Mesenteric fat pad (tissue), 1 donor: Measurements from ENCODE around the gene PTGIS. TPM values are rescaled to one million over a fixed set of nuclear protein-coding genes. Genes with fewer than 3 reads are reported as not detected.

Experiments used
- DNase-seq: peaks from one replicate; pipeline ENCODE4 v3.0.0-alpha.2; 2020; ENCODE audit warnings: low spot score
- total RNA-seq: library from RNA; stranded (reverse); fragmentation: NEBNext Ultra II Directional; extraction: Animal tissue kit (Norgen Biotek cat#: 25700); gene quantifications from one replicate; pipeline ENCODE4 v1.2.1, GENCODE V29; 2021
- donor health status: DM: yes; HTN: yes; CAD: no.

Gene PTGIS
- total RNA-seq, 1 donor from 2014 or later = 124 TPM

DNA sequence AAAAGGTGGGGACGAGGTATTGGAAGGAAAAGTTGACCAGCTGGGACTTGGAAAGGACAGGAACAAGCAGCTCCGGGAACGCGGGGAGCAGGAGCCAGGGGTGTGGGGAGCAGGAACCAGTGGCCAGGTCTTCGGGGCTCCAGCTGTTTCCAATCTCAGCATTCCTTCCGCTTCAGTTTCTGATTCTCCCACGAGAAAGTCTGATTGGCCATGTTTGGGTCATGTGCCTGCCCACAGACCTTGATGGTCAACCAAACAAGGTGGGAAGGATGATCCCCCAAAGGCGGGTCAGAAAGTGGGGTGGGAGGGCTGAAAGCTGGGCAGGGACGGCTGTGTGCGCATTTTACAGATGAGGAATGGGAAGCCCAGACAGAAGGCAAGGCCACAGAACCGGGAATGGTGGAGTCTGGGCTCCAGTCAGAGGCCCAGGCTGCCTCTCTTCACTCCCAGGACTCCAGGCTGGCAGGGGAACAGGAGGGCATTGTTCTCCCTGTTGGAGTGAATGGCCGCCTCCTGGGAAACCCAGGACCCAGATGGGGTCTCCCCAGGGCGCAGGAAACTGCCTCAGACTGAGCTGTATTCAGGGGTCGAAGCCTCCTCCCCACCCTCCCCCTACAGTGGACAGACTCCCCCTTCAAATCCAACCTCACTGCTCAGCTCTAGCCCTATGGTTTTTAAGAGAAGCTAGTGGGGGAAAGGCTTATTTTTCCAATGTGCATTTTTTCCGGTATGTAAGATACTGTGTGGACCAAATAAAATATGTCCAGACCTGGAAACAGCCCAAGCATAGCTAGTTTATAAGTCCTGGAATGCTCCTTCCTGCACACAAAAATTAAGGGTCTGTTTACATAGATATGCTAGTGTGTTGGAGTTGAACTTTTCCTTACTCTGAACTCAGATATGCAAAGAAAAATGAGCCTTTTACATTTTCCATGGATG is 12.2 kb upstream of the PTGIS start:
- no peak for DNase-seq

DNA sequence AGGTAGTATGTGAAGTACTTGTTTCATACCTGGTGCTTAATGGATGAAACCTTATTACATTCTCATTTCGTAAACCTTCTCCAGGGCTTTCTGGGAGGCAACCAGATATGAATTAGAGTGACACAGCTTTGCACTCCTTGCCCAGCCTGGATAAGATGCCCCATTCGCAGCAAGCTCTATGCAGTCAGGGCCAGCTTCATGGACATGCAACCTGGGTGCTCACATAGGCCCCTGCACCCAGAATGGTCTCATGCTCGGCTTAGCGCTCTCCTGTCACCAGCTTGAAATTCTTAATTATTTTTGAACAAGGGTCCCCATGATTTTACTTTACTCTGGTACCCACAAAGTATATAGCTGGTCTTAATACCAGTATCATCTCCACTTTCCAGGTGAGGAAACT is 11.3 kb upstream of the PTGIS start:
- DNase-seq = no peak

DNA sequence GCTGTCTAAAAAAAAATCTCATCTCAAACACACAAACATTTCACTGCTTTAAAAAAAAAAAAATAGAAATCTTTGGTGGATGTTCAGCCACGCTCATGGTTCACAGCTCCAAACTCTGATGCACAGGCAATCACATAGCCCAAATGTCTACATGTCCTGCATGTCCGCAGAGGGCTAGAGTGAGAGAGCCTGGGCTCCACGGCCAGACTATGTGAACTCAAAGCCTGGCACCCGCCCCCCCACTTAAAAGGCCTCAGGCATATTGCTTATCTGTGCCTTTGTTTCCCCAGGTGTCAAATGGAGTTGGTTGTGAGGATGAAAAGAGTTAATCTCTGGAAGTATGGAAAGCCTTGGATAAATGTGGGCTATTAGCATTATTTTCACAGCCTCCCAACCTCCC is 10.5 kb upstream of the PTGIS start:
- DNase-seq = peak; percentile 14

DNA sequence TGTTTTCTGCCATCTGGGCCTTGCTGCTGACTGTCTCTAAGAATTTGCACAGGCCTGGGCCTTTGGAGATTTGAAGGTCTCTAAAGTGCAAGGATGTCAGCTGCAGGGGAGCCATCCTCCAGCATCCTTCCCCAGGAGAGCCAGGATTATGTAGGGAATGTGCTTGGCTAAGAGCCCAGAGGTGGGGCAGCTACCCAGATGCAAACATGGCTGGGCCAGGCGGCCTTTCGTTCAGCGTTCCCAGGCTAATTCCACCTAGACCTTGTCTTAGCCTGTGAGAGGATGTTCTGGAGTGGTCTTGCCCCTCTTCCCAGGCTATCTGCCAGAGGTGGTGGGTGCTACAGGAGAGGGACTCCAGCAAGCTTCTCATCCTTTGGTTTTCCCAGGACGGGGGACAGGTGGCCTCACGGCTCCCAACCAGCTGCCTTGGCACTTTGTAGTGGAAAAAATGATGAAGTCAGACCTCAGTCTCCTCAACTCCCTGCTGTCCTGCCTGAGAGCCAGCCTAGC is 7.7 kb upstream of the PTGIS start:
- no peak for DNase-seq

DNA sequence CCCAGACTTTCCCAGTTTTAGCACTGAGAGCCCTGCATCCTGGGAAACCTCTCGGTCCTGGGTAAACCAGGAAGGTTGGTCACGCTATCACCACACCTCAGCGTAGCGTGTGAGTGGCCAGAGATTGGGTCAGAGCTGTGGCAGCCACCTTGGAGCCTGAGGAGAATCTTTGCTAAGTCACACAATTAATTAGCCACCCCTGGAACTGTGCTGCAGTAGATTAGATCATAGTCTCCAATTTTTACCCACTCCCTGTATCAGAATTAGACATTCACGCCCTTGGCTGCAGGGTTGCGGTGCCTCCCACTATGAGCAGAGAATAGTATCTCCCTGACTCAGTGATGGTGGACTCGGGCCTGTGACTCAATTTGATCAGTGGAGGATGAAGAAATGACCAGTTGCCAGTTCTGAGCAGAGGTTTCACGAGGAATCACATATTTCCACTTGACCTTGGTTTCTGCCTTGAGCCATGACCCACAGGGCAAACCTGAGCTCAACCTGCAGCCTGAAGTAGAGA is 6.0 kb upstream of the PTGIS start:
- DNase-seq = no peak

DNA sequence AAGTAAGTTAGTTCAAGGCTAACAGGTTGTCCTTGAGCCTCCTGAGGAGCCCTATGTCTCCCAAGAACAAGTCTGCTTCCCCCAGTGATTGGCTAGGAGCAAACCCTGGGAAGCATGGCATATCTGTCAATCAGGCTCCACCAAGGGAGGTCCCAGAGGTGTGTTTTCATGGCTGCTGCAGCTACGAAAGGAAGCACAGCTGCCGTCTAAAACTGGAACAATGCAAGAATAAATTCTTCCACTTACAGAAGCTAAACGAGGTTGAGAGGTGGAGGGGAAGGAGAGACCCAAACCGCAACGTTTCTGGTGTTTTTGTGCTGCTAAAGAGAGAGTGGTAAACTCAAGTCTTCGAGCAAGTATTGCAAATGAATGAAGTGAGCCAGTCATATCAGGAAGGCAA is 4.9 kb upstream of the PTGIS start:
- no peak for DNase-seq

DNA sequence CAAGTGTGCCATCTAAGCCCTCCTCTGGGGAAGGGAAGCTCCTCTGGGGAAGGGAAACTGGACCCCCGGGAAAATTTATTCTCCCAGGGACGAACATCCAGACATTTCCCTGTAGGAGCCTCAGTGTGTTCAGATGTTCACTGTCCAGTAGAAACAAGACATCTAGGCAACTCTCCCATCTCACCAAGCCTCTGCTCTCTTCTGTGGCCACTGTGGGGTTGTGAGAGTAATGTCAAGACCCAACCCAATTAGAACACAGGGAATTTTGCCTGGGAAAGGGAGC is 3.6 kb upstream of the PTGIS start:
- DNase-seq = no peak

DNA sequence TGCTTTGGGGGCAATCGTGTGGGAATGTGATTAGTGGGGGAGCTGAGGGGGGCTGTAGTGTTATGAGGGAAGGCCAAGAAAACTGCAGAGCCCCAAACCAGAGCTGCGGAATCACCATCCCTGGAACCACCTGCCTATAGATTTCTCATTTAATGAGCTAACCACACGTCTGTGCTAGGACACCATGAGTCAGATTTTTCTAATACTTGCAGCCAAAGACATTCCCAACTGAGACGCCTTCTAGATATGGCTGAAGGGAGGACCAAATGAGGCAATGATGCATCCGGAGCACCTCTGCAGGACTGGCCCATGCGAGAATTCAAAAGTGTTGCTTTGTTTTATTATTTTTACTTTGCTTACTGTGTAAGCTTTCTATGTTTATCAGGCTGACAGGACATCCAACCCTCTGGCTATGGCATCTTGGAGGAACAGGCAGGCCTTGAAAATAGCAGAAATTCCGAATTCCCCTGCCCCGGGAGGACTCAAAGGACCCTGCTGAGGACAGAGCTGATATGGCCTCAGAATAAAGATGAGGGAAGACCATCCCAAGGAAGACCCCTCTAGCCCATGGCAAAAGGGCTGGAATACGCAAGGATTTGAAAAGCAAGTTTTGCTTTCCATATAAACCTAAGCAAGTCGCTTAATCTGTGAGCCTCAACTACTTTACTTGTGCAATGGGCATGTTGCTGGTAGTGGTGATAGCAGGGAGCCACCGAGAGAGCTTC is 3.1 kb upstream of the PTGIS start:
- no peak for DNase-seq

DNA sequence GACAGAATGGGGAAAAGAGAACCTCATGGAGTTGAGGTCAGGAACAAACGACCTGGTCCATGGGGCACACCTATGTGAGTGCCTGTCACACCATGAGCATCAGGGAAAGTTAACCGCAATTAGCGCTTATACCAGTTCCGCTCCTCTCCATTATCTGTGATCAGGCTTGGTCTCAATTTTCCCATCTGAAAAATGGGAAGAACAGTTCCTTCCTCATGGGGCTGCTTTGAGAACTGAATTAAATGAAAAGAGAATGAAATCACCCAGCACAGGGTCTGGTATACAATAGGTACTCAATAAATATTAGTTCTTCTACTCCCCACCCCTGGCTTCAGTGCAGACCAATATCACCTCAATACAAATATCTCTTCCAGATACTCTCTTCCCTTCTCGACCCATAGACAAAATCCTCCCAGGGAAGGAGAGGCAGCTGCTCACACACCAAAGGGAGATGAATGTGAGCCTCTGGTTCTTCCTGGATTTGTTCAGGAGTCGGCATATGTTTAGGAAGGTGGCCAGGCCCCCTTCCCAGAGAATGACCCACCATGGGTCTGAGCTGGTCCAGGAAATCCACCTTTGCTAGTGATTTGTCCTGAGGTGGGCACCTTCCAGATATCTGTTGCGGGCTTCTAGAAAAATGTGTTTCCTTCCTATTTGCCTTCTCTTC is 2.4 kb upstream of the PTGIS start:
- no peak for DNase-seq

DNA sequence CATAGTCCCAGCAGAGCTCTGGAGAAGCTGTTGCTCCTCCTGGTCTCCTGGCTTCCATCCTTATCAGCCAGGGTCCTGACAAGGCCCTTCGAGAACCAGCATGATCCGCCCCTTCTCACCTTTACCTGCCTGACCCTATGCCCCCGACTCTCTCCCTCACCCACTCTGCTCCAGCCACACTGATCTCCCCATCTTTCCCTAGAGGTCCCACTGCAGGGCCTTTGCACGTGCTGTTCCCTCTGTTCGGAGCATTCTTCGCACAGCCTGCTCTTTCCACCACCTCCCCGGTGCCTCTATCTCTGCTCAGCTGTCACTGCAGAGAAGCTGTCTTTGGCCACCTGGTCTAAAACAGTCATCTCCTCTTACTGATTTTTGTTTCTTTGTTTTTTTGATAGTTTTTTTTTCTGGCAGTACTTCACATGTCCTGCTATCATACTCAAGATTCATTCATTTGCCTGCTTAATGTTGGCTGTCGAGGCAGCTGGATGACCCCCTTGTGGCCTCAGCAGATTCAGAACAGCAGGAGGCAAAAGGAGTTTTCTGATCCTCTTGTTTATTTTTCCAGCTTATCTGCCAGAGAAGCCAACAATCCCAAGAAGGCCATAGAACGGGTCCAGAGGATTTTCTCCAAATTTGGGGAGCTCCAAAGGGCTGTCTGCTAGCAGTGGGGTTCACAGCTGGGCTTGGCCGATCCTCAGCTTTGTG is 1.6 kb upstream of the PTGIS start:
- peak; percentile 69 for DNase-seq

DNA sequence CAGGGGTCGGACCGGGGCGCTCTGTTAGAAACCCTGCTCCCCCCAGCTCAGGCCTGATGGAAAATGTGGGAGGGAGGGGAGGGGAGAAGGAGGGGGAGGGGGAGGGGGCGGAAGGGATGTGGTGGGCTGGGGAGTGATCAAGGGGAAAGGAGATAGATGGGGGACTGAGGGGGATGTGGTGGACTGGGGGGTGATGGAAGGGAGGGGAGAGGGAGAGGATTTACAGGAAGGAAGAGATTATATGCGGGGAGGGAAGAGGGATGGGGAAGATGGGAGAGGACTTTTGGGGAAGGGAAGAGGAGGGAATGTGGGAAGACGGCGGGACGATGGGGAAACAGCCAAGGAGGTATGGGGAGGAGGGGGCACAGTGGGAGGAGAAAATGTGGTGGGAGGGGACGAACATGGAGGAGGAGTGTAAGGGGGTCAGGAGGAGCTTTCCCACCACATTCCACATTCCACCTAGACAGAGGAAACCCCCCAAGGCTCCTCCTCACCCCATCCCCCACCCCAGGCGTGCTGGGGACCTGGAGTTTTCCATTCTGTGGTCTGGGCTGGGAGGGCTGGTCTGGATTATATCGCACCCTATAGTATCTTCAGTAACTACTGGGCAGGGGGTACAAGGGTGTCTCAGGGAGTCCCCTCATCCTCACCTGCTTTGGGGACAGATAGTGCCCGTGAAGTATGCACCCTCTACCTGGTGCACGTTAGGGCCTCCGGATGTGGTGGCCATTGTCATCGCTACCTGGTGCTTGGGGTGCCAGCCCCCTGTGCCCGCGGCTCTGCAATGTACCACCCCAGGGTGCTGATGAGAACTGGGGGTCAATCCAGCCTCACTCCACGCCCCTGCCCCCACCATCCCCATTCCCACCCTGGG is 578 bp upstream of the PTGIS start:
- peak; percentile 85 for DNase-seq

DNA sequence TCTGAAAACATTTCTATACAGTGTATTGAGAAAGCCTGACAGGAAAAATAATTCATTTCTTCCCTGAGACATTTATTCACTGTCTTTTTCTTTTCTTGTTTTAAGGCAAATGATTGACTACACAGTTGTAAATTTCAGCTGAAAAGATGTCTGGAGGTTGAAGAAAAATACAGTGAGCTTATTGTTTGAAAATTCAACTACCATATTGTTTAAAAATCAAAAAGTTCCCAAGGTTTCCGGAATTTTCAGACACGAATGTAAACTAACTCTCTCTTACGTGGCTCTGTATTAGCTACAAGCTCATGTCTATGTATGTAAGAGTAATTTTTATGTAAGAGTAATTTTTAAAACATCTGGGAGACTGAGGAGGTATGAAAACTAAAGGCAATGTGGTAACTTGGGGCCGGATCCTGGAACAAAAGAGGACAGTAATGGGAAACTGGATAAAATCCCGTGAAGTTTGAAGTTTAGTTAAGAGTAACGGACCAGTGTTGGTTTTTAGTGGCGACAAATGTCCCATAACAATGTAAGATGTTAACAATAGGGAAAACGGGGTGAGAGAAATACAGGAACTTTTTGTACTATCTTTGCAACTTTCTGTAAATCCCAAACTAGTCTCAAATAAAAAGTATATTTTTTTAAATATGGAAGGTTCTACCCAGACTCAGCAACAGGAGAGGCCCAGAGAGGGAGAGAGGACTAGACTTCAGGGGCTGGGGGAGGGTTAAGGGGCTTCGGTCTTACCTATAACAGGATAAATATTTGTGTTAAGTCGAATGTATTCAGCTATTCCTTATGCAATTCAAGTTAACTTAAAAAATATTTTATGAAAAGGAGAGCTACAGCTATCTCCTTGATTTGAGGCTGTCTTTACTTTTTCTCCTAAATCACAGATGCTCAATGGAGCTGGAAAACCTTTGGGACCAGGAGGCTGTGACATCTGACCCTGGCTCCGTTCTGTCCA is 1.3 kb downstream of the PTGIS start:
- no peak for DNase-seq

DNA sequence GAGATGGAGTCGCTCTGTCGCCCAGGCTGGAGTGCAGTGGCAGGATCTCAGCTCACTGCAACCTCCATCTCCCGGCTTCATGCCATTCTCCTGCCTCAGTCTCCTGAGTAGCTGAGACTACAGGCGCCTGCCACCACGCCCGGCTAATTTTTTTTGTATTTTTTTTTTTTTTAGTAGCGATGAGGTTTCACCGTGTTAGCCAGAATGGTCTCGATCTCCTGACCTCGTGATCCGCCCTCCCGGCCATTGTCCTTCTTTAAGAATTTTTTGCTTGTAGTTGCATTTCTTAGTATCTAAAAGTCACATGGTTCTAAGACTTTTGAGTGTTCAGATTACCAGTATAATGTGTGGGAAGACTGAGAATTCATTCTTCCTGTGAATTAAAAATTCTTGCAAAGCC is 2.9 kb downstream of the PTGIS start:
- peak; percentile 35 for DNase-seq

DNA sequence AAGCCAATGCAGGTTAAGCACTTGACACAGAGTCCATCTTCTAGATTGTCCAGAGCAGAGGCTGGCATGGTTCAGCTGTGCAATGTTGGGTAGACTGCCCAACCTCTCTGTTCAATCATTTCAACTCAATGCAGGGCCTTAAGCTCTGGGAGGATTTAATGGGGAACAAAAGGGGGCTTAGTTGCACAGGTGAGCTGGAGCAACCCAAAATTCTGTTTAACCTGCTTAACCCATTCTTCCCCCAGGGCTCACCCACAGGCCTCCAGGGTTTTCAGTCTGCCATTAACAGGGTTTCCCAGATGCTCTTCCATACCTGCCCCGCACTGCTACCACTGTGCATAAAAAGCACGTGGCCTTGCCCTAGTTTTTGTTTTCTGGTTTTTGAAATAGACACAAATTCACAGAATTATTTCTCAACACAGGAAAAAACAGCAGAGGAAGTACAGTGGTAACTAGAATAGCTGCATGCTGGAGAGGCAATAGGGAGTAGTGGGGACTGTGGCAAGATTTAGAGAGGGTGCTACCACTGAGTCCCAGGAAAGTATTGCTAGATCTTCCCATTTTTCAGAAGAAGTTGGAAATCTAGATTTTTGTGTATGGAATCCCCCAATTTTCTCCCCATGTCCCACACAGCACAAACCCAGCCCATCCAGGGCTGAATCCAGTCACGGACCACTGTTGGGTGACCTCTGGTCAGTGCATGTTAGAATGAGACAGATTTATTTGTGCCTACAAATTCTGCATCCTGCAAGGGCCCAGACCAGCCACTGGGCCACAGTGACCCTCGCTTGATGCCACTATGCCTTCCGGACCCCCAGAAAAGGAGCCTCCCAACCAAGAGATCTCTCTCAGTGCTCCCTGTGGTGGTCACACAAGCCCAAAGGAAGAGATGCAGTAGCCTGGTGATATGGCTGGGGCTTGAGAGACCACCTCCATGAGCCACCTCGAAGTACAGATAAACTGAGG is 4.6 kb downstream of the PTGIS start:
- DNase-seq = peak; percentile 73

DNA sequence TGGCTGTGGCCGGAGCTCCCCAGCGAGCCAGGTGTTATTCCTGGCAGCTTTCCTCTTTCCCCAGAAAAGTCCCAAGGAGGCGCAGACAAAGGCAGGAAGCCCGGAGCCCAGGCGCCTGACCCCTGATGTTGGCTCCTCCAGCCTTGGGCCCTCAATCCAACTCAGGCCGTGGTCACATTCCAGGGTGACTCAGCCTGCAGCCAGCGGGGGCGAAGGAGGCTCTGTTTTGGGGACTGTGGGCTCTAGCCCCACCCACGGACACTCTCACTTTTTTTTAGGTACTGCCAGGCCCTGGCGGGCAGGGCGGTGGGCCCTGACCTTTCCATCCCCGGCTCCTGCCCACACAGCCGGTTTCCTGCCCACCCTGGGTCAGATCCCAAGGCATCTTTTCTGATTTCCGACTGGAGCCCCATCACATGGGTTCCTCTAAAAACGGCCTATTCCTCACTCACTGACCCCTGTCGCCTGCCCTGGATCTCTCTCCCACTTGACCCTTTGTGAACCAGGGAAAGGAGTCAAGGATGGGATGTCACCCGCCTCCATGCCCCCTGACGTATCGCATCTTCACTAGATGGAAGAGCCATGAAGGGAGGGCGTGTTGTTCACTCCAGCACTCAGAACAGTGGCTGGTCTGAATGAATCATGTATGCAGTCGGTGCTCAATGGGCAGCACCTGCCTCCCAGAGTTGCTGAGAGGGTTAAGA is 5.5 kb downstream of the PTGIS start:
- peak; percentile 93 for DNase-seq

DNA sequence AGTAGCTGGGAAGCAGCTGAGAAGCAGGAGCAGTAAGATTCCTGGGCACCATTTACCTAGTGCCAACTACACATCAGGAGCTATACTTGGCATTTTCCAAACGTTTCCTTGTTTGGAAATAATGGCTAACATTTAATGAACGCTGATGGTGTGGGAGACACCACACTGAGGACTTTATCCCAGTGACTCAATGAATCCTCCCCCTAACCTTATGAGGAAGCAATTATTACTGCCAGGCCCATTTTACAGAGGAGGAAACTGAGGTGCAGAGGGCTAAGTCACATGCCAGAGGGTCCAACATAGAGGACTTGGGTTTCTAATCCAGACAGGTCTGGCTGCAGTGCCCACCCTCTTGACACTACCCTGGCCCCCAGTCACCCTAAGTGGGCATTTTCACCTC is 6.1 kb downstream of the PTGIS start:
- DNase-seq = no peak

DNA sequence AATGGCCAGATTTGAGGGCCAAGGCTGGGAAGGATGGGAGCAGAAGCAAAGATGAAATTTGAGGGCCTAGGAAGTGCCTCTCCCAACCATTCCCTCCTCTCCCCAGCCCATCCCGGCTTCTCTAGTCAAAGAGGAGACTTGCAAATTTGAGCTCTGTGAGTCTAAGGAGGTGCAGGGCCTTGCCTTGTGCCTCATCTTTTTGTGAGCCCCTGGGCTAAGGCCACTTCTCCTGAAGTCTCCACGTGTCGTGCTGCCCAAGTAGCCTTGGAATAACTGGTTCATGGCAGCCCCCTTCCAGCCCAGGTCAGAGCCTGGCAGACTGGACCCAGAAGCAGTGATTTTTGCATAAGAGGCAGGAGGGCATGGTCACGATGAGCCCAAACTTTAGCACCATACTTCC is 6.7 kb downstream of the PTGIS start:
- peak; percentile 71 for DNase-seq
